ENCODE results near the gene CYSTM1.

Gene CYSTM1

GRCh38 chr5:140287801-140288521, 113.0 kb downstream of the CYSTM1 start:
- TF ChIP-seq ZNF70 (CRISPR knock-in tag; IDR thresholded peaks at IDR 0.05) (no peak), ESRRG (CRISPR knock-in tag; IDR thresholded peaks at IDR 0.05) (no peak), TSHZ2 (CRISPR knock-in tag; IDR thresholded peaks at IDR 0.05) (no peak), RARB (CRISPR knock-in tag; IDR thresholded peaks at IDR 0.05) (no peak), ZNF8 (CRISPR knock-in tag; IDR thresholded peaks at IDR 0.05) (no peak), SNAI2 (CRISPR knock-in tag; IDR thresholded peaks at IDR 0.05) (no peak), ZC3H10 (CRISPR knock-in tag; IDR thresholded peaks at IDR 0.05) (no peak), ARNTL (CRISPR knock-in tag; IDR thresholded peaks at IDR 0.05; ENCODE audit: borderline replicate concordance, low read depth) (no peak)
- no peak for ATAC-seq

- TF ChIP-seq PPARA (CRISPR knock-in tag; IDR thresholded peaks at IDR 0.05; ENCODE audit: borderline replicate concordance) = no peak
- TF ChIP-seq ARNTL (CRISPR knock-in tag; IDR thresholded peaks at IDR 0.05; ENCODE audit: borderline replicate concordance, low read depth) = no peak
- TF ChIP-seq TCF4 (CRISPR knock-in tag; IDR thresholded peaks at IDR 0.05; ENCODE audit: borderline replicate concordance) = no peak
- 0 out of 2 replicates have a peak, but pooled peaks have one; percentile 47 for TF ChIP-seq SNAI2 (CRISPR knock-in tag; IDR thresholded peaks at IDR 0.05)
- no peak for TF ChIP-seq TSHZ2 (CRISPR knock-in tag; IDR thresholded peaks at IDR 0.05)
- TF ChIP-seq GLIS3 (CRISPR knock-in tag; IDR thresholded peaks at IDR 0.05) = no peak
- TF ChIP-seq ZFP30 (CRISPR knock-in tag; IDR thresholded peaks at IDR 0.05) = 0 out of 2 replicates have a peak, but pooled peaks have one; percentile 8
- no peak for TF ChIP-seq OSR1 (CRISPR knock-in tag; IDR thresholded peaks at IDR 0.05)
- TF ChIP-seq CREB5 (CRISPR knock-in tag; IDR thresholded peaks at IDR 0.05; ENCODE audit: low read depth) = peak; percentile 63; the same call in 1 of the 2 replicates
- peak; percentile 93 for TF ChIP-seq ISL1 (CRISPR knock-in tag; IDR thresholded peaks at IDR 0.05)
- 0 out of 2 replicates have a peak, but pooled peaks have one; percentile 9 for TF ChIP-seq PATZ1 (CRISPR knock-in tag; IDR thresholded peaks at IDR 0.05; ENCODE audit: borderline replicate concordance)
- TF ChIP-seq CSDC2 (CRISPR knock-in tag; IDR thresholded peaks at IDR 0.05) = no peak
- no peak for TF ChIP-seq ESRRG (CRISPR knock-in tag; IDR thresholded peaks at IDR 0.05)
- TF ChIP-seq POU6F1 (CRISPR knock-in tag; IDR thresholded peaks at IDR 0.05; ENCODE audit: borderline replicate concordance, low read depth) = no peak
- no peak for TF ChIP-seq CSRNP3 (CRISPR knock-in tag; IDR thresholded peaks at IDR 0.05)
- peak; percentile 73 for TF ChIP-seq ZFP3 (CRISPR knock-in tag; IDR thresholded peaks at IDR 0.05)
- no peak for TF ChIP-seq ZNF565 (CRISPR knock-in tag; conservative IDR thresholded peaks at IDR 0.05; ENCODE audit: low read depth)
- no peak for TF ChIP-seq ZNF70 (CRISPR knock-in tag; IDR thresholded peaks at IDR 0.05)
- TF ChIP-seq BACH2 (CRISPR knock-in tag; IDR thresholded peaks at IDR 0.05; ENCODE audit: borderline replicate concordance) = no peak
- ATAC-seq = peak; percentile 17
These were observed 117.4 kb downstream of the CYSTM1 start for GRCh38 chr5:140292212-140293036.
